ENCODE results near the gene CNTNAP5. TPM values are rescaled to one million over a fixed set of nuclear protein-coding genes. Genes with fewer than 3 reads are reported as not detected.

Gene CNTNAP5
- total RNA-seq, 1 donor from 2014 or later = not detected

DNA sequence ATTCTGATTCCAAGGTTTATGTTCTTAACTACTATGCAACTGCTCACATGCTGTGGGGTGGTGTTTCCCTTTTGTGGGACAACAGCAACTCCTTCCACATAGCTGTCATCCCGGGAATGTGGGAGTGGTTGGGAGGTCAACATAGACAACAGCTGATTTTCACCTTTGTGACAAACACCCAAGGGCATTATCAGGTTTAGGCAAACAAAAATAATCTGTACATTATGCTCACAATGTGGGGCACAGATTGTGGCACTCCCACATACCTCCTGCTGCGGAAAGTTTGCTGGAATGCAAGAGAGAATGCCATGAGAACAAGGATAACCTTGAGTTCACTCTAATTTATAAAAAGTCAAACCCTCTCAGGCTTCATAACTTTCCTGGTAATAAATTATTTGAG is 582.6 kb downstream of the CNTNAP5 start:
- Mint-ChIP-seq H3K36me3 (ENCODE audit: unreplicated experiment) (no peaks in the 10 kb centered on the region), H3K27me3 (ENCODE audit: unreplicated experiment) (no peaks in the 10 kb centered on the region), H3K27ac (ENCODE audit: unreplicated experiment) (no peak overlapping the region), H3K9me3 (ENCODE audit: unreplicated experiment) (peaks cover 33% of the 10 kb centered on the region), H3K4me1 (ENCODE audit: unreplicated experiment) (no peaks in the 10 kb centered on the region), H3K4me3 (ENCODE audit: unreplicated experiment) (no peak overlapping the region)
- TF ChIP-seq, protein P1, sequence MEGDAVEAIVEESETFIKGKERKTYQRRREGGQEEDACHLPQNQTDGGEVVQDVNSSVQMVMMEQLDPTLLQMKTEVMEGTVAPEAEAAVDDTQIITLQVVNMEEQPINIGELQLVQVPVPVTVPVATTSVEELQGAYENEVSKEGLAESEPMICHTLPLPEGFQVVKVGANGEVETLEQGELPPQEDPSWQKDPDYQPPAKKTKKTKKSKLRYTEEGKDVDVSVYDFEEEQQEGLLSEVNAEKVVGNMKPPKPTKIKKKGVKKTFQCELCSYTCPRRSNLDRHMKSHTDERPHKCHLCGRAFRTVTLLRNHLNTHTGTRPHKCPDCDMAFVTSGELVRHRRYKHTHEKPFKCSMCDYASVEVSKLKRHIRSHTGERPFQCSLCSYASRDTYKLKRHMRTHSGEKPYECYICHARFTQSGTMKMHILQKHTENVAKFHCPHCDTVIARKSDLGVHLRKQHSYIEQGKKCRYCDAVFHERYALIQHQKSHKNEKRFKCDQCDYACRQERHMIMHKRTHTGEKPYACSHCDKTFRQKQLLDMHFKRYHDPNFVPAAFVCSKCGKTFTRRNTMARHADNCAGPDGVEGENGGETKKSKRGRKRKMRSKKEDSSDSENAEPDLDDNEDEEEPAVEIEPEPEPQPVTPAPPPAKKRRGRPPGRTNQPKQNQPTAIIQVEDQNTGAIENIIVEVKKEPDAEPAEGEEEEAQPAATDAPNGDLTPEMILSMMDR (IDR thresholded peaks at IDR 0.05) = no peak
- no peak for DNase-seq (ENCODE audit: extremely low spot score, unreplicated experiment)

DNA sequence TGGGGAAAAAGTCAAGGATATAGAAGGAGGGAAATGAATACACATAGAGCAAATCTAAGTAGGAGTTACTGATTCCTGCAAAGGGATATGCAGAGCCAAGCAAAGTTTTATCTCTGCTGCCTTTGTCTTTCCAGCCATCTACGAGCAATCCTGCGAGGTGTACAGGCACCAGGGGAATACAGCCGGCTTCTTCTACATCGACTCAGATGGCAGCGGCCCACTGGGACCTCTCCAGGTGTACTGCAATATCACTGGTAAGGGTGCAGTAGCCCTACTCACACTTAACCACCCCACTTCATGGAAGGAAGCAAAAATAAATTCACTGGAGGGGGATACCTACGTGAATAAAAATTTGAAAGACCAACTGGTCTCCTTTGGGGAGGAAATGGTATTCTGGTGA is 584.6 kb downstream of the CNTNAP5 start:
- no peaks in the 10 kb centered on the region for H3K36me3 Mint-ChIP-seq (ENCODE audit: unreplicated experiment)
- TF ChIP-seq, protein P1 (IDR thresholded peaks at IDR 0.05) = no peak
- H3K4me1 Mint-ChIP-seq (ENCODE audit: unreplicated experiment) = no peaks in the 10 kb centered on the region
- H3K4me3 Mint-ChIP-seq (ENCODE audit: unreplicated experiment) = no peak overlapping the region
- H3K27ac Mint-ChIP-seq (ENCODE audit: unreplicated experiment) = no peak overlapping the region
- H3K27me3 Mint-ChIP-seq (ENCODE audit: unreplicated experiment) = no peaks in the 10 kb centered on the region
- DNase-seq (ENCODE audit: extremely low spot score, unreplicated experiment) = no peak
- peaks cover 26% of the 10 kb centered on the region for H3K9me3 Mint-ChIP-seq (ENCODE audit: unreplicated experiment)

DNA sequence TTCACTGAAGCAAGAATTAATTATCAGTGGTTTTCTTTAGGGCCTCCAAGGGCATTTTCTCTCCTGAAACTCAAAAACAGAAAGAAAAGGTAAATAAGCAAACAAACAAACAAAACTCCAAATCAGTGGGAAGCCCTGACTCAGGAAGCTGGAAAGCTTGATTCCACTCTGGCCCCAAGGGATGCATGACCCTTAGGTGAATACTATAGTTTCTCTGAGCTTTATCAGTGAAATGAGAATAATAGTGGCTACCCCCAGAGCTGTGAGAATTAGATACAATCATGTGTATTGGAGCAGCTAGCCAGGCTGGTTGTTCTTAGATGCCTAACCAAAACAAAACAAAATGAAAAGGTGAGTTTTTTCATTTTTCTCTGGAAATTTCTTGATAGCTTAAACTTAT is 585.1 kb downstream of the CNTNAP5 start:
- Mint-ChIP-seq H3K4me3 (ENCODE audit: unreplicated experiment) (no peak overlapping the region), H3K9me3 (ENCODE audit: unreplicated experiment) (peaks cover 22% of the 10 kb centered on the region), H3K27ac (ENCODE audit: unreplicated experiment) (no peak overlapping the region), H3K36me3 (ENCODE audit: unreplicated experiment) (no peaks in the 10 kb centered on the region), H3K4me1 (ENCODE audit: unreplicated experiment) (no peaks in the 10 kb centered on the region), H3K27me3 (ENCODE audit: unreplicated experiment) (no peaks in the 10 kb centered on the region)
- DNase-seq (ENCODE audit: extremely low spot score, unreplicated experiment) = no peak
- TF ChIP-seq, protein P1 (IDR thresholded peaks at IDR 0.05) = no peak

DNA sequence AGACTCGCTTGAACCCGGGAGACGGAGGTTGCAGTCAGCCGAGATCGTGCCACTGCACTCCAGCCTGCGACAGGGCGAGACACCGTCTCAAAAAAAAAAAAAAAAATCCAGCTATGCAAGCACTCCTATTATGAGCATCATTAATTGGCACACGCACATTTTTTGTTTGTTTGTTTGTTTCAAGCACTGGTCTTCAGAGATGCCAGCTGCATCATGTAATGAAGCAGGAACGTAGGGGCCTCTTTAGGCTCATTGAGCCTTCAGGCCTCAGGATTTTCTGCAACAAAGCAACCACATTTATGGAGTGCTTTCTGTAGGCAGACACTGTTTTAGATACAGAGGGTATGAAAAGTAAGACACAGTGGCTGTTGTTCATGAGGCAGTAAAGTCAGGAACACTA is 585.8 kb downstream of the CNTNAP5 start:
- peaks cover 25% of the 10 kb centered on the region for H3K9me3 Mint-ChIP-seq (ENCODE audit: unreplicated experiment)
- TF ChIP-seq, protein P1 (IDR thresholded peaks at IDR 0.05) = no peak
- H3K4me1 Mint-ChIP-seq (ENCODE audit: unreplicated experiment) = no peaks in the 10 kb centered on the region
- H3K36me3 Mint-ChIP-seq (ENCODE audit: unreplicated experiment) = no peaks in the 10 kb centered on the region
- no peak overlapping the region for H3K27ac Mint-ChIP-seq (ENCODE audit: unreplicated experiment)
- H3K27me3 Mint-ChIP-seq (ENCODE audit: unreplicated experiment) = no peaks in the 10 kb centered on the region
- no peak overlapping the region for H3K4me3 Mint-ChIP-seq (ENCODE audit: unreplicated experiment)
- DNase-seq (ENCODE audit: extremely low spot score, unreplicated experiment) = no peak

DNA sequence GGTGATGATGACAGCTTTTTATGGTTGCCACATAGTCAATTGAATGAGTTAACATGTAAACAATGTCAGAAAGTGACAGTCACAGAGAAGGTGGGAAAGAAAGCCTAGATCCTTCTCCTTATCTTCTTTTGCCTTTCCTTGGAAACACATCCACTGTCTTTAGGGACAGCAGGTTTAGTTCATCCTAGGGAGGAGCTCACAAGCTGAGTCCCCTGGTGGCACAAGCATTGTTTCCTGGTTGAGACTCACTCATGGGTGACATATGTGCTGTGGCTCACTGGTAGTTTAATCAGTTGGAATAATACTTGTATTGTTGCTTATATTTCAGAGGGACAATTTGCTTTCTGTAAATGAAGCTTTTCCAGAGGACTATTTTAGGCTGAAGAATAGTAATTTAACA is 598.5 kb downstream of the CNTNAP5 start:
- H3K36me3 Mint-ChIP-seq (ENCODE audit: unreplicated experiment) = no peaks in the 10 kb centered on the region
- no peaks in the 10 kb centered on the region for H3K27me3 Mint-ChIP-seq (ENCODE audit: unreplicated experiment)
- H3K27ac Mint-ChIP-seq (ENCODE audit: unreplicated experiment) = no peak overlapping the region
- H3K4me3 Mint-ChIP-seq (ENCODE audit: unreplicated experiment) = no peak overlapping the region
- peaks cover 33% of the 10 kb centered on the region for H3K9me3 Mint-ChIP-seq (ENCODE audit: unreplicated experiment)
- TF ChIP-seq, protein P1 (IDR thresholded peaks at IDR 0.05) = no peak
- no peak for DNase-seq (ENCODE audit: extremely low spot score, unreplicated experiment)
- no peaks in the 10 kb centered on the region for H3K4me1 Mint-ChIP-seq (ENCODE audit: unreplicated experiment)
